GM23338 (cell line): ENCODE results near the gene MICA. TPM values are rescaled to one million over a fixed set of nuclear protein-coding genes. Genes with fewer than 3 reads are reported as not detected.

Experiments
- ATAC-seq: fragments of 200-7000 bp; cut with Tn5 transposase; 3 replicates; pipeline ENCODE4 v1.9.1; 2020
- DNase-seq: peaks from one replicate; pipeline ENCODE4 v3.0.0-alpha.2; 2015; ENCODE audit warnings: low spot score
- H2AFZ ChIP-seq: fragments of 200-600 bp; sonication (generic); 2 replicates; pipeline ENCODE4 v1.8.0; 2016; ENCODE audit warnings: antibody characterized with exemption, mild to moderate bottlenecking, moderate library complexity
- H3F3A ChIP-seq: fragments of 200-600 bp; sonication (generic); replicated peaks from 2 replicates; pipeline ENCODE4 v1.8.0; 2017; ENCODE audit warnings: antibody characterized with exemption, mixed run types, low read depth
- H3K27ac ChIP-seq: fragments of 200-600 bp; sonication (generic); 2 replicates; pipeline ENCODE4 v1.6.1; 2016; ENCODE audit warnings: low read depth
- H3K27me3 ChIP-seq: fragments of 200-600 bp; sonication (generic); 2 replicates; pipeline ENCODE4 v1.8.0; 2016; ENCODE audit warnings: mild to moderate bottlenecking, mixed run types, moderate library complexity; ENCODE audit not compliant: insufficient read depth
- H3K36me3 ChIP-seq: fragments of 200-600 bp; sonication (generic); 2 replicates; pipeline ENCODE4 v1.8.0; 2016; ENCODE audit warnings: mild to moderate bottlenecking; ENCODE audit not compliant: insufficient read depth
- H3K4me1 ChIP-seq: fragments of 200-600 bp; sonication (generic); 2 replicates; pipeline ENCODE4 v1.8.0; 2016; ENCODE audit warnings: mild to moderate bottlenecking, moderate library complexity; ENCODE audit not compliant: insufficient read depth
- H3K4me2 ChIP-seq: fragments of 200-600 bp; sonication (generic); 2 replicates; pipeline ENCODE4 v1.7.1; 2017; ENCODE audit warnings: mixed run types
- H3K4me3 ChIP-seq: fragments of 200-600 bp; sonication (generic); 2 replicates; pipeline ENCODE4 v1.6.1; 2016; ENCODE audit warnings: mixed run types
- H3K79me2 ChIP-seq: fragments of 200-600 bp; sonication (generic); replicated peaks from 2 replicates; pipeline ENCODE4 v1.8.0; 2017; ENCODE audit warnings: mild to moderate bottlenecking; ENCODE audit not compliant: insufficient read depth
- H3K9me2 ChIP-seq: fragments of 200-600 bp; sonication (generic); 2 replicates; pipeline ENCODE4 v1.8.0; 2017; ENCODE audit not compliant: insufficient read depth
- H4K20me1 ChIP-seq: fragments of 200-600 bp; sonication (generic); replicated peaks from 2 replicates; pipeline ENCODE4 v1.8.0; 2017; ENCODE audit warnings: mild to moderate bottlenecking; ENCODE audit not compliant: insufficient read depth
- H3K27ac Mint-ChIP-seq: 2 replicates; pipeline ENCODE4 v1.8.0; 2020; ENCODE audit warnings: inconsistent platforms, mild to moderate bottlenecking, moderate library complexity, mixed read lengths
- H3K27me3 Mint-ChIP-seq: 3 replicates; pipeline ENCODE4 v1.8.0; 2022; ENCODE audit warnings: low read depth, mild to moderate bottlenecking, moderate library complexity, mixed read lengths, inconsistent platforms; ENCODE audit not compliant: insufficient read depth, poor library complexity
- H3K36me3 Mint-ChIP-seq: 3 replicates; pipeline ENCODE4 v1.8.0; 2021; ENCODE audit warnings: low read depth, mild to moderate bottlenecking, inconsistent platforms, moderate library complexity, mixed read lengths
- H3K4me1 Mint-ChIP-seq: 3 replicates; pipeline ENCODE4 v1.8.0; 2020; ENCODE audit warnings: mild to moderate bottlenecking, inconsistent platforms, mixed read lengths
- H3K4me3 Mint-ChIP-seq: 3 replicates; pipeline ENCODE4 v1.8.0; 2021; ENCODE audit warnings: moderate library complexity, mild to moderate bottlenecking, inconsistent platforms, mixed read lengths
- H3K9me3 Mint-ChIP-seq: 3 replicates; pipeline ENCODE4 v1.8.0; 2020; ENCODE audit warnings: moderate library complexity, mild to moderate bottlenecking, inconsistent platforms, mixed read lengths
- CREB1 ChIP-seq: fragments of 250-450 bp; sonication (Bioruptor Pico); IDR thresholded peaks from 2 replicates; pipeline ENCODE4 v1.5.0; 2020; ENCODE audit warnings: low read depth, mild to moderate bottlenecking, moderate library complexity
- ETS1 ChIP-seq: IDR thresholded peaks from 2 replicates; pipeline ENCODE4 v1.6.1; 2016; ENCODE audit warnings: antibody characterized with exemption
- EZH2 ChIP-seq: fragments of 200-600 bp; sonication (generic); IDR thresholded peaks from one replicate; pipeline ENCODE4 v1.8.0; 2017; ENCODE audit warnings: antibody characterized with exemption, mild to moderate bottlenecking, low read depth; ENCODE audit not compliant: unreplicated experiment
- NANOG ChIP-seq: IDR thresholded peaks from 2 replicates; pipeline ENCODE4 v1.6.1; 2016; ENCODE audit warnings: antibody characterized with exemption, borderline replicate concordance
- POLR2AphosphoS5 ChIP-seq: IDR thresholded peaks from 2 replicates; pipeline ENCODE4 v1.6.1; 2016; ENCODE audit warnings: antibody characterized with exemption, low read depth
- ZNF462 ChIP-seq: fragments of 250-450 bp; sonication (Bioruptor Pico); IDR thresholded peaks from 2 replicates; pipeline ENCODE4 v1.5.0; 2020; ENCODE audit warnings: mild to moderate bottlenecking, moderate library complexity
- polyA plus RNA-seq: library from polyadenylated mRNA; unstranded; fragments of >200 nt; fragmentation: Nextera tagmentation; extraction: Ambion mirVana; gene quantifications from 2 replicates; pipeline ENCODE4 v1.2.1, GENCODE V29; 2016
- total RNA-seq: library from RNA; depleted of rRNA; stranded (reverse); fragments of >200 nt; shearing (Covaris generic); gene quantifications from 2 replicates; pipeline ENCODE4 v1.2.3, GENCODE V29; 2014

MICA gene
- total and polyA plus RNA-seq, 2 experiments from 2014 or later, result 13.4 to 22.7 TPM

GRCh38 chr6:31385041-31385440, 18.4 kb upstream of the MICA start:
- no peak overlapping the region for H3K4me2 ChIP-seq
- Mint-ChIP-seq H3K27ac (no peak overlapping the region), H3K9me3 (no peaks in the 10 kb centered on the region), H3K4me1 (peaks cover 8% of the 10 kb centered on the region), H3K4me3 (no peak overlapping the region), H3K36me3 (no peaks in the 10 kb centered on the region), H3K27me3 (no peaks in the 10 kb centered on the region)
- TF ChIP-seq CREB1 (CRISPR knock-in tag) (no peak), EZH2 (no peak), NANOG (no peak), ZNF462 (CRISPR knock-in tag) (no peak), ETS1 (no peak), POLR2AphosphoS5 (no peak)
- no peaks in the 10 kb centered on the region for H3K36me3 ChIP-seq
- H4K20me1 ChIP-seq, result no peaks in the 10 kb centered on the region
- no peaks in the 10 kb centered on the region for H3F3A ChIP-seq
- no peak overlapping the region for H3K4me3 ChIP-seq
- H3K27me3 ChIP-seq, result no peaks in the 10 kb centered on the region
- H3K4me1 ChIP-seq, result no peaks in the 10 kb centered on the region
- no peak overlapping the region for H3K27ac ChIP-seq
- DNase-seq (no peak), ATAC-seq (no peak)
- no peaks in the 10 kb centered on the region for H3K9me2 ChIP-seq
- no peak overlapping the region for H2AFZ ChIP-seq
- no peaks in the 10 kb centered on the region for H3K79me2 ChIP-seq
